Esophagus mucosa (tissue), 1 donor: ENCODE measurements around the gene TC2N. TPM values are rescaled to one million over a fixed set of nuclear protein-coding genes. Genes with fewer than 3 reads are reported as not detected.
"Not testable (repeated sequence)": the region's sequence is repeated elsewhere in the genome, so short reads cannot be mapped to it uniquely, and the experiment has no call there.

ENCODE experiments used
- ATAC-seq: fragments of 200-7000 bp; cut with Tn5 transposase; one replicate; pipeline ENCODE4 v1.9.1; 2020
- total RNA-seq: library from RNA; stranded (reverse); gene quantifications from one replicate; pipeline ENCODE4 v1.2.4, GENCODE V29; 2023
- donor health status: DM: yes; HTN: yes; CAD: no.

TC2N gene
- total RNA-seq, 1 donor from 2014 or later: 52.5 TPM

GRCh38 chr14:91866511-91867295 is 633 bp downstream of the TC2N start:
- no peak for ATAC-seq

GRCh38 chr14:91866061-91866460 is 1.3 kb downstream of the TC2N start:
- no peak for ATAC-seq

GRCh38 chr14:91862417-91862816 is 4.9 kb downstream of the TC2N start:
- no peak for ATAC-seq

- ATAC-seq: no peak
Measured at GRCh38 chr14:91861091-91861490, 6.2 kb downstream of the TC2N start.

GRCh38 chr14:91860238-91860637 is 7.1 kb downstream of the TC2N start:
- ATAC-seq: no peak

- ATAC-seq: peak; percentile 73
Measured at GRCh38 chr14:91858536-91859275, 8.6 kb downstream of the TC2N start.

- ATAC-seq: no peak
Measured at GRCh38 chr14:91857614-91858013, 9.7 kb downstream of the TC2N start.

- ATAC-seq: no peak
Measured at GRCh38 chr14:91854327-91854934, 12.9 kb downstream of the TC2N start.

GRCh38 chr14:91851563-91851962 is 15.8 kb downstream of the TC2N start:
- ATAC-seq: no peak

GRCh38 chr14:91848504-91849001 is 18.8 kb downstream of the TC2N start:
- no peak for ATAC-seq

GRCh38 chr14:91847693-91848092 is 19.6 kb downstream of the TC2N start:
- no peak for ATAC-seq

- ATAC-seq: peak; percentile 18
Measured at GRCh38 chr14:91845652-91846051, 21.7 kb downstream of the TC2N start.

GRCh38 chr14:91845056-91845455 is 22.3 kb downstream of the TC2N start:
- not testable (repeated sequence) for ATAC-seq

GRCh38 chr14:91844029-91844428 is 23.3 kb downstream of the TC2N start:
- no peak for ATAC-seq

- ATAC-seq: no peak
Measured at GRCh38 chr14:91843437-91843836, 23.9 kb downstream of the TC2N start.

- no peak for ATAC-seq
Measured at GRCh38 chr14:91841065-91841464, 26.3 kb downstream of the TC2N start.

GRCh38 chr14:91839749-91840148 is 27.6 kb downstream of the TC2N start:
- ATAC-seq: no peak

- ATAC-seq: no peak
Measured at GRCh38 chr14:91837076-91837475, 30.3 kb downstream of the TC2N start.

GRCh38 chr14:91835920-91836843 is 31.2 kb downstream of the TC2N start:
- peak; percentile 98 for ATAC-seq

GRCh38 chr14:91835197-91835919 is 32.0 kb downstream of the TC2N start:
- no peak for ATAC-seq

- no peak for ATAC-seq
Measured at GRCh38 chr14:91834571-91834970, 32.8 kb downstream of the TC2N start.

GRCh38 chr14:91831337-91831736 is 36.0 kb downstream of the TC2N start:
- ATAC-seq: no peak
